Ishikawa (cell line): ENCODE results near the gene ATXN10.
A peak's percentile ranks its signal among the peaks of the same experiment; 100 is the strongest.

Experiments
- CEBPB ChIP-seq: IDR thresholded peaks from 2 replicates; pipeline ENCODE4 v1.6.1; 2012
- CREB1 ChIP-seq: IDR thresholded peaks from 2 replicates; pipeline ENCODE4 v1.6.1; 2012; ENCODE audit warnings: low read depth
- EGR1 ChIP-seq: IDR thresholded peaks from 2 replicates; pipeline ENCODE4 v1.6.1; 2012
- EP300 ChIP-seq: IDR thresholded peaks from 2 replicates; pipeline ENCODE4 v1.6.1; 2012; ENCODE audit warnings: borderline replicate concordance
- FOXM1 ChIP-seq: IDR thresholded peaks from 2 replicates; pipeline ENCODE4 v1.6.1; 2012; ENCODE audit warnings: low read depth, borderline replicate concordance
- MAX ChIP-seq: IDR thresholded peaks from 2 replicates; pipeline ENCODE4 v1.6.1; 2012
- NFIC ChIP-seq: IDR thresholded peaks from 2 replicates; pipeline ENCODE4 v1.6.1; 2012
- RAD21 ChIP-seq: IDR thresholded peaks from 2 replicates; pipeline ENCODE4 v1.6.1; 2012; ENCODE audit warnings: low read depth
- REST ChIP-seq: IDR thresholded peaks from 2 replicates; pipeline ENCODE4 v1.6.1; 2012; ENCODE audit warnings: low read depth, mild to moderate bottlenecking
- TAF1 ChIP-seq: IDR thresholded peaks from 2 replicates; pipeline ENCODE4 v1.6.1; 2012; ENCODE audit warnings: low read depth, mild to moderate bottlenecking
- TCF12 ChIP-seq: IDR thresholded peaks from 2 replicates; pipeline ENCODE4 v1.6.1; 2012; ENCODE audit warnings: low read depth
- TEAD4 ChIP-seq: IDR thresholded peaks from 2 replicates; pipeline ENCODE4 v1.6.1; 2012
- USF1 ChIP-seq: IDR thresholded peaks from 2 replicates; pipeline ENCODE4 v1.6.1; 2012
- YY1 ChIP-seq: IDR thresholded peaks from 2 replicates; pipeline ENCODE4 v1.6.1; 2012; ENCODE audit warnings: low read depth
- ZBTB7A ChIP-seq: IDR thresholded peaks from 2 replicates; pipeline ENCODE4 v1.6.1; 2012; ENCODE audit warnings: low read depth

The ATXN10 gene

GRCh38 chr22:45828841-45829240 is 157.2 kb downstream of the ATXN10 start:
- no peak for TF ChIP-seq USF1
- TF ChIP-seq EP300: no peak
- no peak for TF ChIP-seq CEBPB
- TF ChIP-seq FOXM1: no peak
- TF ChIP-seq TEAD4: no peak
- no peak for TF ChIP-seq MAX
- TF ChIP-seq ZBTB7A: no peak
- TF ChIP-seq CREB1: no peak
- no peak for TF ChIP-seq REST
- TF ChIP-seq TCF12: no peak
- TF ChIP-seq YY1: no peak
- no peak for TF ChIP-seq EGR1
- no peak for TF ChIP-seq TAF1
- TF ChIP-seq NFIC: no peak
- TF ChIP-seq RAD21: no peak

- TF ChIP-seq USF1 (no peak), CEBPB (no peak), TEAD4 (no peak), CREB1 (no peak), TAF1 (no peak), NFIC (no peak), REST (no peak), MAX (no peak)
Observed at GRCh38 chr22:45830531-45831245, 159.1 kb downstream of the ATXN10 start.

- TF ChIP-seq RAD21 (peak; percentile 51), REST (no peak)
Observed at GRCh38 chr22:45831394-45831793, 159.8 kb downstream of the ATXN10 start.

GRCh38 chr22:45832180-45832579 is 160.5 kb downstream of the ATXN10 start:
- TF ChIP-seq REST (no peak), FOXM1 (no peak), EP300 (no peak), CREB1 (no peak), TCF12 (no peak), EGR1 (no peak), YY1 (no peak), MAX (no peak), USF1 (no peak), ZBTB7A (no peak), NFIC (no peak), TAF1 (no peak), RAD21 (no peak), TEAD4 (no peak), CEBPB (no peak)
